ENCODE measurements around the gene FADS1.

FADS1 gene

GRCh38 chr11:61816736-61817455, at the start of gene FADS1:
TSS of gene FADS1 (minus strand) at chr11:61817003. CDS start at chr11:61816929, 74 bp downstream.
- no peak for DNase-seq (ENCODE audit: low read depth)

GRCh38 chr11:61866231-61866957, 49.6 kb upstream of the FADS1 start:
- DNase-seq (ENCODE audit: low read depth) = no peak

GRCh38 chr11:61864814-61865775, 48.3 kb upstream of the FADS1 start:
- DNase-seq (ENCODE audit: low read depth) = no peak

GRCh38 chr11:61863548-61864081, 46.8 kb upstream of the FADS1 start:
- no peak for DNase-seq (ENCODE audit: low read depth)

- DNase-seq (ENCODE audit: low read depth) = no peak
Measured at GRCh38 chr11:61862714-61863547, 46.1 kb upstream of the FADS1 start.

- DNase-seq (ENCODE audit: low read depth) = no peak
Measured at GRCh38 chr11:61861634-61862033, 44.8 kb upstream of the FADS1 start.

- DNase-seq (ENCODE audit: low read depth) = no peak
Measured at GRCh38 chr11:61860054-61860903, 43.5 kb upstream of the FADS1 start.

GRCh38 chr11:61855939-61856680, 39.3 kb upstream of the FADS1 start:
- DNase-seq (ENCODE audit: low read depth) = no peak

GRCh38 chr11:61854966-61855714, 38.3 kb upstream of the FADS1 start:
- DNase-seq (ENCODE audit: low read depth) = no peak

GRCh38 chr11:61854206-61854895, 37.5 kb upstream of the FADS1 start:
- DNase-seq (ENCODE audit: low read depth) = no peak

- no peak for DNase-seq (ENCODE audit: low read depth)
Measured at GRCh38 chr11:61853698-61854169, 36.9 kb upstream of the FADS1 start.

- no peak for DNase-seq (ENCODE audit: low read depth)
Measured at GRCh38 chr11:61851900-61852295, 35.1 kb upstream of the FADS1 start.

- DNase-seq (ENCODE audit: low read depth) = no peak
Measured at GRCh38 chr11:61851113-61851899, 34.5 kb upstream of the FADS1 start.

GRCh38 chr11:61850687-61851086, 33.9 kb upstream of the FADS1 start:
- no peak for DNase-seq (ENCODE audit: low read depth)

- DNase-seq (ENCODE audit: low read depth) = no peak
Measured at GRCh38 chr11:61848631-61849030, 31.8 kb upstream of the FADS1 start.

GRCh38 chr11:61847914-61848581, 31.2 kb upstream of the FADS1 start:
- no peak for DNase-seq (ENCODE audit: low read depth)
